DOHH2 (cell line): ENCODE results near the gene SYT10.

Source experiments
- H3F3A ChIP-seq: fragments of 200-600 bp; sonication (generic), shearing (Covaris generic); 2 replicates; pipeline ENCODE4 v1.6.0; 2016; ENCODE audit warnings: antibody characterized with exemption, mild to moderate bottlenecking; ENCODE audit not compliant: control insufficient read depth, insufficient read depth
- H3K27ac ChIP-seq: fragments of 200-600 bp; sonication (generic); 2 replicates; pipeline ENCODE4 v1.5.1; 2014; ENCODE audit warnings: low read depth, mild to moderate bottlenecking, low read length, moderate library complexity
- H3K27me3 ChIP-seq: fragments of 200-600 bp; sonication (generic); 2 replicates; pipeline ENCODE4 v1.6.1; 2014; ENCODE audit warnings: mild to moderate bottlenecking, low read length, mixed read lengths; ENCODE audit not compliant: control insufficient read depth
- H3K36me3 ChIP-seq: fragments of 200-600 bp; sonication (generic); 2 replicates; pipeline ENCODE4 v1.6.1; 2014; ENCODE audit warnings: mild to moderate bottlenecking, low read length, moderate library complexity, mixed read lengths; ENCODE audit not compliant: control insufficient read depth
- H3K4me1 ChIP-seq: fragments of 200-600 bp; sonication (generic); 2 replicates; pipeline ENCODE4 v1.6.1; 2014; ENCODE audit warnings: mild to moderate bottlenecking, low read length, mixed read lengths; ENCODE audit not compliant: control insufficient read depth
- H3K4me2 ChIP-seq: fragments of 200-600 bp; sonication (generic); 2 replicates; pipeline ENCODE4 v1.6.0; 2014; ENCODE audit warnings: mild to moderate bottlenecking, low read length, moderate library complexity
- H3K4me3 ChIP-seq: fragments of 200-600 bp; sonication (generic); 2 replicates; pipeline ENCODE4 v1.5.1; 2014; ENCODE audit warnings: mild to moderate bottlenecking, low read length, mixed read lengths
- H3K79me2 ChIP-seq: fragments of 200-600 bp; sonication (generic); 2 replicates; pipeline ENCODE4 v1.6.1; 2014; ENCODE audit warnings: mild to moderate bottlenecking, low read length, mixed read lengths; ENCODE audit not compliant: control insufficient read depth
- H3K9me2 ChIP-seq: fragments of 200-600 bp; sonication (generic); replicated peaks from 2 replicates; pipeline ENCODE4 v1.6.1; 2014; ENCODE audit warnings: mild to moderate bottlenecking, low read length, mixed read lengths; ENCODE audit not compliant: control insufficient read depth
- H3K9me3 ChIP-seq: fragments of 200-600 bp; sonication (generic); 2 replicates; pipeline ENCODE4 v1.6.1; 2014; ENCODE audit warnings: antibody characterized with exemption, low read length, mixed read lengths; ENCODE audit not compliant: control insufficient read depth, insufficient read depth
- H4K20me1 ChIP-seq: fragments of 200-600 bp; sonication (generic); 2 replicates; pipeline ENCODE4 v1.6.0; 2014; ENCODE audit warnings: low read depth, mild to moderate bottlenecking, antibody characterized with exemption, low read length, moderate library complexity; ENCODE audit not compliant: control insufficient read depth, insufficient read depth
- EZH2phosphoT487 ChIP-seq: fragments of 200-600 bp; sonication (generic); IDR thresholded peaks from 2 replicates; pipeline ENCODE4 v1.6.1; 2017; ENCODE audit warnings: borderline replicate concordance, mild to moderate bottlenecking, antibody characterized with exemption, low read length, moderate library complexity, mixed read lengths
- TF ChIP-seq, protein P1 (sequence below): fragments of 200-600 bp; sonication (generic); IDR thresholded peaks from one replicate; pipeline ENCODE4 v1.5.1; 2014; ENCODE audit warnings: antibody characterized with exemption, mild to moderate bottlenecking, low read depth, low read length; ENCODE audit not compliant: poor library complexity, severe bottlenecking

The SYT10 gene

DNA sequence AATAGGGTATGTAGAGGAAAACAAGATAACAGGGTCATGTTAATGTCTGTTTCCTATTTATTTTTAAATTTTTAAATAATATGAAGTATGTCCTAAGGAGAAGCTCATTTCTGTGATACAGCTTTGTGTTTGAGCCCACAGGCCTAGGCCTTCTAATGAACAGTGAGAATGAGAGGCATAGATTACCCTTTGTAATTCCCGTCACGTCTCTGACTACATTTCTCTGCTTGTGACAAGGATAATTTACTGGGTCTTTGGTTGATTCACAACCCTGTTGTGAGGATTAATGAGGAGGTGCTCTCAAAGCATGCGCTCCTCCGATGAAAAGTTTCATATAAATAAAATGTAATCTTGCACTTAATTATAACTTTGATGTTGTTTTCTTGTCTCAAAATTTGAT lies 56.1 kb downstream of the SYT10 start:
- no peak overlapping the region for H3K4me2 ChIP-seq
- no peak overlapping the region for H3K4me3 ChIP-seq
- no peaks in the 10 kb centered on the region for H3K4me1 ChIP-seq
- H3K27me3 ChIP-seq = no peaks in the 10 kb centered on the region
- H3K79me2 ChIP-seq = no peaks in the 10 kb centered on the region
- H3K27ac ChIP-seq = no peak overlapping the region
- H4K20me1 ChIP-seq = no peaks in the 10 kb centered on the region
- H3K9me3 ChIP-seq = no peaks in the 10 kb centered on the region
- TF ChIP-seq EZH2phosphoT487 = no peak
- TF ChIP-seq, protein P1, sequence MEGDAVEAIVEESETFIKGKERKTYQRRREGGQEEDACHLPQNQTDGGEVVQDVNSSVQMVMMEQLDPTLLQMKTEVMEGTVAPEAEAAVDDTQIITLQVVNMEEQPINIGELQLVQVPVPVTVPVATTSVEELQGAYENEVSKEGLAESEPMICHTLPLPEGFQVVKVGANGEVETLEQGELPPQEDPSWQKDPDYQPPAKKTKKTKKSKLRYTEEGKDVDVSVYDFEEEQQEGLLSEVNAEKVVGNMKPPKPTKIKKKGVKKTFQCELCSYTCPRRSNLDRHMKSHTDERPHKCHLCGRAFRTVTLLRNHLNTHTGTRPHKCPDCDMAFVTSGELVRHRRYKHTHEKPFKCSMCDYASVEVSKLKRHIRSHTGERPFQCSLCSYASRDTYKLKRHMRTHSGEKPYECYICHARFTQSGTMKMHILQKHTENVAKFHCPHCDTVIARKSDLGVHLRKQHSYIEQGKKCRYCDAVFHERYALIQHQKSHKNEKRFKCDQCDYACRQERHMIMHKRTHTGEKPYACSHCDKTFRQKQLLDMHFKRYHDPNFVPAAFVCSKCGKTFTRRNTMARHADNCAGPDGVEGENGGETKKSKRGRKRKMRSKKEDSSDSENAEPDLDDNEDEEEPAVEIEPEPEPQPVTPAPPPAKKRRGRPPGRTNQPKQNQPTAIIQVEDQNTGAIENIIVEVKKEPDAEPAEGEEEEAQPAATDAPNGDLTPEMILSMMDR = no peak
- H3K9me2 ChIP-seq = no peaks in the 10 kb centered on the region
- no peaks in the 10 kb centered on the region for H3K36me3 ChIP-seq
- no peaks in the 10 kb centered on the region for H3F3A ChIP-seq

- no peak overlapping the region for H3K4me2 ChIP-seq
- no peaks in the 10 kb centered on the region for H3F3A ChIP-seq
- H3K9me3 ChIP-seq = no peaks in the 10 kb centered on the region
- TF ChIP-seq EZH2phosphoT487 = no peak
- TF ChIP-seq, protein P1 = no peak
- no peak overlapping the region for H3K4me3 ChIP-seq
- no peaks in the 10 kb centered on the region for H4K20me1 ChIP-seq
- H3K79me2 ChIP-seq = no peaks in the 10 kb centered on the region
- H3K9me2 ChIP-seq = no peaks in the 10 kb centered on the region
- H3K27me3 ChIP-seq = no peaks in the 10 kb centered on the region
- no peaks in the 10 kb centered on the region for H3K4me1 ChIP-seq
- no peak overlapping the region for H3K27ac ChIP-seq
- no peaks in the 10 kb centered on the region for H3K36me3 ChIP-seq
Measured at GRCh38 chr12:33376153-33376552, 63.5 kb downstream of the SYT10 start.

- H3F3A ChIP-seq = no peaks in the 10 kb centered on the region
- no peak overlapping the region for H3K4me2 ChIP-seq
- H3K79me2 ChIP-seq = no peaks in the 10 kb centered on the region
- no peaks in the 10 kb centered on the region for H4K20me1 ChIP-seq
- no peaks in the 10 kb centered on the region for H3K9me2 ChIP-seq
- TF ChIP-seq, protein P1 = no peak
- TF ChIP-seq EZH2phosphoT487 = no peak
- H3K27ac ChIP-seq = no peak overlapping the region
- no peaks in the 10 kb centered on the region for H3K36me3 ChIP-seq
- H3K27me3 ChIP-seq = no peaks in the 10 kb centered on the region
- H3K4me1 ChIP-seq = no peaks in the 10 kb centered on the region
- H3K9me3 ChIP-seq = no peaks in the 10 kb centered on the region
- no peak overlapping the region for H3K4me3 ChIP-seq
Measured at GRCh38 chr12:33370318-33370717, 69.3 kb downstream of the SYT10 start.

DNA sequence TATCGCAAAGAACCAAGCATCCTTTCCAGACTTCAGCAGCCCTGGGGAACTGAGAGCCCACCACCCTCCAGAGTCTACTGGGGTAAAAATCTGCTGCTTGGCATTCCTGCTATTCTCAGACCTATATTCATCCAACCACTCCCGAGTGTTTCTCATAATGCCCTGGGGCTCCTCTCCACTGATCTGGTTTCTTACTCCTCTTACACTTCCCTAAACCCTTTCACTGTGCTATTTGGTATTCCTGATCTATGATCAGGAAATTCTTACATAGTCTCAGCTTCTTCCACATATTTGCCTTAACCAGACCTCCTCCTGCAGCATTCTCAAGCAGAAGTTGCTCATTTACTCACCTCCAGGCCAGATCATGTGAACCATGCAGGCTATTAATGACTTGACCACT lies 82.4 kb downstream of the SYT10 start:
- no peak overlapping the region for H3K4me2 ChIP-seq
- H3K9me3 ChIP-seq = no peaks in the 10 kb centered on the region
- no peaks in the 10 kb centered on the region for H3F3A ChIP-seq
- no peaks in the 10 kb centered on the region for H3K4me1 ChIP-seq
- no peak overlapping the region for H3K4me3 ChIP-seq
- no peaks in the 10 kb centered on the region for H3K9me2 ChIP-seq
- H3K27ac ChIP-seq = no peak overlapping the region
- no peaks in the 10 kb centered on the region for H3K27me3 ChIP-seq
- no peaks in the 10 kb centered on the region for H3K79me2 ChIP-seq
- no peaks in the 10 kb centered on the region for H3K36me3 ChIP-seq
- TF ChIP-seq, protein P1 = no peak
- TF ChIP-seq EZH2phosphoT487 = no peak
- no peaks in the 10 kb centered on the region for H4K20me1 ChIP-seq
